ENCODE data around the gene RAB12.

RAB12 gene

GRCh38 chr18:8685914-8686216, 76.6 kb downstream of the RAB12 start:
- ATAC-seq = no peak
- TF ChIP-seq ARNTL (CRISPR knock-in tag; IDR thresholded peaks at IDR 0.05; ENCODE audit: borderline replicate concordance, low read depth) (no peak), ZC3H10 (CRISPR knock-in tag; IDR thresholded peaks at IDR 0.05) (no peak), BACH2 (CRISPR knock-in tag; IDR thresholded peaks at IDR 0.05; ENCODE audit: borderline replicate concordance) (no peak), ZFP3 (CRISPR knock-in tag; IDR thresholded peaks at IDR 0.05) (no peak), ZNF70 (CRISPR knock-in tag; IDR thresholded peaks at IDR 0.05) (no peak), OSR1 (CRISPR knock-in tag; IDR thresholded peaks at IDR 0.05) (no peak), TOX (CRISPR knock-in tag; IDR thresholded peaks at IDR 0.05; ENCODE audit: borderline replicate concordance) (no peak), ISL1 (CRISPR knock-in tag; IDR thresholded peaks at IDR 0.05) (no peak), TCF4 (CRISPR knock-in tag; IDR thresholded peaks at IDR 0.05; ENCODE audit: borderline replicate concordance) (no peak), ESRRG (CRISPR knock-in tag; IDR thresholded peaks at IDR 0.05) (no peak), SNAI2 (CRISPR knock-in tag; IDR thresholded peaks at IDR 0.05) (no peak), ZFP30 (CRISPR knock-in tag; IDR thresholded peaks at IDR 0.05) (no peak), PPARA (CRISPR knock-in tag; IDR thresholded peaks at IDR 0.05; ENCODE audit: borderline replicate concordance) (no peak), ZNF8 (CRISPR knock-in tag; IDR thresholded peaks at IDR 0.05) (no peak)
- TF ChIP-seq, protein P1, sequence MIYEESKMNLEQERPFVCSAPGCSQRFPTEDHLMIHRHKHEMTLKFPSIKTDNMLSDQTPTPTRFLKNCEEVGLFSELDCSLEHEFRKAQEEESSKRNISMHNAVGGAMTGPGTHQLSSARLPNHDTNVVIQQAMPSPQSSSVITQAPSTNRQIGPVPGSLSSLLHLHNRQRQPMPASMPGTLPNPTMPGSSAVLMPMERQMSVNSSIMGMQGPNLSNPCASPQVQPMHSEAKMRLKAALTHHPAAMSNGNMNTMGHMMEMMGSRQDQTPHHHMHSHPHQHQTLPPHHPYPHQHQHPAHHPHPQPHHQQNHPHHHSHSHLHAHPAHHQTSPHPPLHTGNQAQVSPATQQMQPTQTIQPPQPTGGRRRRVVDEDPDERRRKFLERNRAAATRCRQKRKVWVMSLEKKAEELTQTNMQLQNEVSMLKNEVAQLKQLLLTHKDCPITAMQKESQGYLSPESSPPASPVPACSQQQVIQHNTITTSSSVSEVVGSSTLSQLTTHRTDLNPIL (CRISPR knock-in tag; IDR thresholded peaks at IDR 0.05; ENCODE audit: low read depth) = no peak
- TF ChIP-seq, protein P2, sequence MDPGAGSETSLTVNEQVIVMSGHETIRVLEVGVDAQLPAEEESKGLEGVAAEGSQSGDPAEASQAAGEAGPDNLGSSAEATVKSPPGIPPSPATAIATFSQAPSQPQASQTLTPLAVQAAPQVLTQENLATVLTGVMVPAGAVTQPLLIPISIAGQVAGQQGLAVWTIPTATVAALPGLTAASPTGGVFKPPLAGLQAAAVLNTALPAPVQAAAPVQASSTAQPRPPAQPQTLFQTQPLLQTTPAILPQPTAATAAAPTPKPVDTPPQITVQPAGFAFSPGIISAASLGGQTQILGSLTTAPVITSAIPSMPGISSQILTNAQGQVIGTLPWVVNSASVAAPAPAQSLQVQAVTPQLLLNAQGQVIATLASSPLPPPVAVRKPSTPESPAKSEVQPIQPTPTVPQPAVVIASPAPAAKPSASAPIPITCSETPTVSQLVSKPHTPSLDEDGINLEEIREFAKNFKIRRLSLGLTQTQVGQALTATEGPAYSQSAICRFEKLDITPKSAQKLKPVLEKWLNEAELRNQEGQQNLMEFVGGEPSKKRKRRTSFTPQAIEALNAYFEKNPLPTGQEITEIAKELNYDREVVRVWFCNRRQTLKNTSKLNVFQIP (CRISPR knock-in tag; IDR thresholded peaks at IDR 0.05; ENCODE audit: borderline replicate concordance, low read depth) = no peak

GRCh38 chr18:8686611-8687010, 77.4 kb downstream of the RAB12 start:
- no peak for ATAC-seq
- TF ChIP-seq, protein P1 (CRISPR knock-in tag; IDR thresholded peaks at IDR 0.05; ENCODE audit: low read depth) = no peak
- no peak for TF ChIP-seq ZC3H10 (CRISPR knock-in tag; IDR thresholded peaks at IDR 0.05)
- TF ChIP-seq ISL1 (CRISPR knock-in tag; IDR thresholded peaks at IDR 0.05) = no peak
- TF ChIP-seq TCF4 (CRISPR knock-in tag; IDR thresholded peaks at IDR 0.05; ENCODE audit: borderline replicate concordance) = no peak
- TF ChIP-seq ZNF70 (CRISPR knock-in tag; IDR thresholded peaks at IDR 0.05) = no peak
- TF ChIP-seq, protein P2 (CRISPR knock-in tag; IDR thresholded peaks at IDR 0.05; ENCODE audit: borderline replicate concordance, low read depth) = no peak
- no peak for TF ChIP-seq ZNF565 (CRISPR knock-in tag; conservative IDR thresholded peaks at IDR 0.05; ENCODE audit: low read depth)
- no peak for TF ChIP-seq ZFP3 (CRISPR knock-in tag; IDR thresholded peaks at IDR 0.05)
- no peak for TF ChIP-seq BACH2 (CRISPR knock-in tag; IDR thresholded peaks at IDR 0.05; ENCODE audit: borderline replicate concordance)
- no peak for TF ChIP-seq ZNF8 (CRISPR knock-in tag; IDR thresholded peaks at IDR 0.05)
- TF ChIP-seq ESRRG (CRISPR knock-in tag; IDR thresholded peaks at IDR 0.05) = no peak
- no peak for TF ChIP-seq CSDC2 (CRISPR knock-in tag; IDR thresholded peaks at IDR 0.05)
- no peak for TF ChIP-seq RARB (CRISPR knock-in tag; IDR thresholded peaks at IDR 0.05)
- TF ChIP-seq, protein P3, sequence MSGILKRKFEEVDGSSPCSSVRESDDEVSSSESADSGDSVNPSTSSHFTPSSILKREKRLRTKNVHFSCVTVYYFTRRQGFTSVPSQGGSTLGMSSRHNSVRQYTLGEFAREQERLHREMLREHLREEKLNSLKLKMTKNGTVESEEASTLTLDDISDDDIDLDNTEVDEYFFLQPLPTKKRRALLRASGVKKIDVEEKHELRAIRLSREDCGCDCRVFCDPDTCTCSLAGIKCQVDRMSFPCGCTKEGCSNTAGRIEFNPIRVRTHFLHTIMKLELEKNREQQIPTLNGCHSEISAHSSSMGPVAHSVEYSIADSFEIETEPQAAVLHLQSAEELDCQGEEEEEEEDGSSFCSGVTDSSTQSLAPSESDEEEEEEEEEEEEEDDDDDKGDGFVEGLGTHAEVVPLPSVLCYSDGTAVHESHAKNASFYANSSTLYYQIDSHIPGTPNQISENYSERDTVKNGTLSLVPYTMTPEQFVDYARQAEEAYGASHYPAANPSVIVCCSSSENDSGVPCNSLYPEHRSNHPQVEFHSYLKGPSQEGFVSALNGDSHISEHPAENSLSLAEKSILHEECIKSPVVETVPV (CRISPR knock-in tag; IDR thresholded peaks at IDR 0.05) = no peak
- TF ChIP-seq, protein P4, sequence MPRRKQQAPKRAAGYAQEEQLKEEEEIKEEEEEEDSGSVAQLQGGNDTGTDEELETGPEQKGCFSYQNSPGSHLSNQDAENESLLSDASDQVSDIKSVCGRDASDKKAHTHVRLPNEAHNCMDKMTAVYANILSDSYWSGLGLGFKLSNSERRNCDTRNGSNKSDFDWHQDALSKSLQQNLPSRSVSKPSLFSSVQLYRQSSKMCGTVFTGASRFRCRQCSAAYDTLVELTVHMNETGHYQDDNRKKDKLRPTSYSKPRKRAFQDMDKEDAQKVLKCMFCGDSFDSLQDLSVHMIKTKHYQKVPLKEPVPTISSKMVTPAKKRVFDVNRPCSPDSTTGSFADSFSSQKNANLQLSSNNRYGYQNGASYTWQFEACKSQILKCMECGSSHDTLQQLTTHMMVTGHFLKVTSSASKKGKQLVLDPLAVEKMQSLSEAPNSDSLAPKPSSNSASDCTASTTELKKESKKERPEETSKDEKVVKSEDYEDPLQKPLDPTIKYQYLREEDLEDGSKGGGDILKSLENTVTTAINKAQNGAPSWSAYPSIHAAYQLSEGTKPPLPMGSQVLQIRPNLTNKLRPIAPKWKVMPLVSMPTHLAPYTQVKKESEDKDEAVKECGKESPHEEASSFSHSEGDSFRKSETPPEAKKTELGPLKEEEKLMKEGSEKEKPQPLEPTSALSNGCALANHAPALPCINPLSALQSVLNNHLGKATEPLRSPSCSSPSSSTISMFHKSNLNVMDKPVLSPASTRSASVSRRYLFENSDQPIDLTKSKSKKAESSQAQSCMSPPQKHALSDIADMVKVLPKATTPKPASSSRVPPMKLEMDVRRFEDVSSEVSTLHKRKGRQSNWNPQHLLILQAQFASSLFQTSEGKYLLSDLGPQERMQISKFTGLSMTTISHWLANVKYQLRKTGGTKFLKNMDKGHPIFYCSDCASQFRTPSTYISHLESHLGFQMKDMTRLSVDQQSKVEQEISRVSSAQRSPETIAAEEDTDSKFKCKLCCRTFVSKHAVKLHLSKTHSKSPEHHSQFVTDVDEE (CRISPR knock-in tag; IDR thresholded peaks at IDR 0.05) = no peak
- TF ChIP-seq ARNTL (CRISPR knock-in tag; IDR thresholded peaks at IDR 0.05; ENCODE audit: borderline replicate concordance, low read depth) = no peak
- TF ChIP-seq PPARA (CRISPR knock-in tag; IDR thresholded peaks at IDR 0.05; ENCODE audit: borderline replicate concordance) = no peak
- no peak for TF ChIP-seq ZFP30 (CRISPR knock-in tag; IDR thresholded peaks at IDR 0.05)
- TF ChIP-seq OSR1 (CRISPR knock-in tag; IDR thresholded peaks at IDR 0.05) = no peak

All from SK-N-SH treated with all-trans-retinoic acid at 6 μM for 48 hours (cell line).